HG03565 (cell line): Measurements from ENCODE around the gene NRIP1.
"Not testable (repeated sequence)": the region's sequence is repeated elsewhere in the genome, so short reads cannot be mapped to it uniquely, and the experiment has no call there.

Experiments
- ATAC-seq: cut with Tn5 transposase; IDR thresholded peaks from one replicate; pipeline ENCODE4 v1.9.1; 2021; ENCODE audit warnings: mild to moderate bottlenecking, moderate library complexity; ENCODE audit not compliant: unreplicated experiment

Gene NRIP1

DNA sequence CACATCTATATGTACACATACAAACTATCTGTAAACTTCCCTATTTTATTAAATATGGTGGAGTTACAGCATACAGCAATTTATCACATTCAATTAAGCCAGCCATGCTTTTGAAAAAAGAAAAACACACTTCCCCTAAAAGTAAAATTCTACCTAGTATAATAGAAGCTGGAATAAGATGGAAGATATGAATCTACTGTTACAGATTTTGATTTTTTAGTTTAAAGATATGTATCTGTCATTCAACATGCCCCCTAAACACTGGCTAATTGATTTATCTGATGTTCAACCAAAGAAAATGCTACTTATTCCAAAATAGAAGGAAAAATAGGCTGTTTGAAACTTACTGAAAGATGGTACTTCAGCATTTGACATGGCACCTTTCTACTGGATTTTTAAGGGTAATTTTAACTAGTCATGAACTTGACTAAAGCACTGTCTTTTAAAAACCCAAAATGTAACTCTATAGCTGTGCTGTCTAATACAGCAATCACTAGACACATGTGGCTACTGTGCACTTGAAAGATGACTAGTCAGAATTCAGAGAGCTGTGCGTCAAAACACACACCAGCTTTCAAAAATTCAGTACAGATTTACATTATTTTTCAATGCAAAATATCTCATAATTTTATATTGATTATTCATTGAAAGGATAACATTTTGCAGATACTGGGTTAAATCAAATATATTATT, 25.0 kb downstream of the NRIP1 start:
- ATAC-seq = no peak

DNA sequence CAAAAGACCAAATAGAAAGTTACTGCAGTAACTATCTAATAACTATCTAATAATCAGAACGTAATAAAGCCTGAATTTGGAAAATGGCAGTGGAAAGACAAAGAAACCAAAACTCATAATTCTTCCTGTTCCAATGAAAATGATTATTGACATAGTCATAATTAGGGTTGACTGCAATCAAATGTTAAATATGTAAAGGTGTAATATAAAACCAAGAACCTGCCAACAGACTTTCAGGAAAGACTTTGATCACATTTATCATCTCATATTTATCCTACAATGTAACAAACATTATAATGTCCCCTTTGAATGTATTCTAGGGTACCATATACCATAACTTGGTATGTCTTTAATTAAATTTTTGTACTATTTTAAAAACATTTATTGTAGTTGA, 26.9 kb downstream of the NRIP1 start:
- no peak for ATAC-seq

DNA sequence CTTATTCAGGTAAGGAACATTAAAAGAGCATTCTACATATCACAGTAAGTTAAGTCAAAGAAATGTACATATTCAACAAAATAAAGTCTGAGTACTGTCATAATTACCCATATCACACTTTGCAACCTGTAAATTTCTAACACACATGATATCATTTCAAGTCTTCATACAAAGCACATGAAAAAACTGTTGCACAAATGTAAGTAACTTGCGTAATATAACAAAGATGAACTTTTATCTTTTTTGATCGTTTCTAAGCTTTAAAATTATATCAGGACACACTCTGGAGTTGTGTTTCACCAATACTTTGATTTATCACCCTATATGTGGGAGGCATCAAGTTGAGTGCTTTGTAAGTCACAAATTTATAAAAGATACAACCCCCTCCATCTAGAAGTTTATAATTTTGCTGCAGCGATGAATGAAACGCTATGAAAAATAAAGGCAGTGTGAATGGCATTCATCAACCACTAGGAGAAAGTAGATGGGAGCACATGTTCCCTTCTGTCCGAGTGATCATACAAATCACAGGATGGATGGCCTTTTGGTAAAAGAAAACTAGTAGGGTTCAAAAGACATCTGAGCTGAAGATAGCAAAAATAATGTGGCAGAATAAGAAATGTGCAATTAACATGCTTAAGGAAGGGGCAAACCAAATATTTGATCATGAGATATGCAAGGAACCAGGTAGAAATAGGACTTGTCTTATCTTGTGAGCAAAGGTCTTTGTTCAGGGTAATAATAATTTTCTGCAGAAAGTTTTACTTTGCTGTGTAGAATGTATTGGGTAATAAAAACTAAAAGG, 27.5 kb downstream of the NRIP1 start:
- ATAC-seq = no peak

DNA sequence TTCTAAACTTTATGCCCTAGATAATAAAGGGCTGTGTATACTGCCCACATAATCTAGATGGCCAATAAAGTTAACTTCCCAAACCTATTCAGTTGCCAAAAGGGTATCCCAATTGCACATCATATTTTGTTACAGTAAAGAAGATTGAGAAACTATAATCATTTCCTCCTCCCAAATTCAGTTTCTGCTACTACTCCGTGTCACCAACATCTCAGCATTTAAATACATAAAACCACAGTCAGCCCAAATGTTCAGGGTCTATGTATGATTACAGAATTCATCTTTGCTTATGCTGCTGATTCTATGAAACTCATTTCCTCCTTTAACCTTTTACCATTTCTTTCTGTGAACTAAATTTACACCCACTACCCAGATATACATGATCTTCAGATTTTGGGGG, 28.6 kb downstream of the NRIP1 start:
- ATAC-seq = no peak

DNA sequence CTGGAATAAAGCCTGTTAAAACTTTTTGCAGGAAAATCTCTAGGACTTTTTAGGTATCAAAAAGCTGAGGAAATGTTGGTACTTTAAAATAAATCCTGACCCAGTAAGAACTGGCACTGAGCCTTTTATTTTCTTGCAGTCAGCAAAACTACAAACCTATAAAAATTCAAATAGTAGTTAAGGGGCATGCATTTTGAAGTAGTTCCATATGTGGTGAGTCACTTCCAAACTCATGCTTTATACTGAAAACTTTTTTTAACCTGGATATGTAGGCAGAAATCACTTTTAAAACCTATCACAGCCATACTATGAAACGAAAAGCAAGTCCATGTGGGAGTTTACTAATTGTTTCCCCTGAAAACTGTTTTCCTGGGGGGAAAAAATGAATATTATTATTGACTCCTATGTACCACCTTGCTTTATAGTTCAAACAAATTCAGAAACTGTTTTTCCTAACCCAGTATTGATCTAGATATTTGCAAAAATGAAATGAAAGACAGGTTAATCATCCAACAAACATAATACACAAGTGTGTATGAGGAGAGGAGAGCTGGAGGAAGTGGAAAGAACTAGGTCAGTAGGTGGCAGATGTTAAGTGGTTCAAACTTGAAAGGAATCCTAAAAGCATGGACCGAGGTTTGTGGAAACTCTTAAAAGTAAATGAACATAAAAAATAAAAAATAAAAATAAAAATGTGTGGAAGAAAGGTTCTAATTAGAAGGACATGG, 30.5 kb downstream of the NRIP1 start:
- ATAC-seq = no peak

DNA sequence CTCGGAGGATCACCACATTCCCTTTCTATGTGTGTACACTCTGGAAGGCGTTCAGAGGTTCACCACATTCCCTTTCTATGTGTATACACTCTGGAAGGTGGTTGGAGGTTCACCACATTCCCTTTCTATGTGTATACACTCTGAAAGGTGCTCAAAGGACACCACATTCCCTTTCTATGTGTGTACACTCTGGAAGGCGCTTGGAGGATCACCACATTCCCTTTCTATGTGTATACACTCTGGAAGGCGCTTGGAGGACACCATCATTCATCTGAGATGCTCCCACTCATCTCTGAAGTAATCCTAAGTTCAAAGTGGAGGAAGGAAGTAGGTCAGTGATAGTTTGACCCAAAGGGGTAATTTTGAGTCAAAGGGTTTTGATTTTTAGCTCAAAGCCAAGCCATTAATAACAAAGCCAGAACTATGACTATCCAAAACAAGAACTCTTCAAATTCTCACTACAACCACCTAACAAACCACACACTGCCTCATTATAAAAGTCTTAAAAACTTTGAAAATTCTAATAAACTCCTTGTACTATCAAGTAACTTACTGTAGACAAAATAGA, 32.9 kb downstream of the NRIP1 start:
- ATAC-seq = no peak

DNA sequence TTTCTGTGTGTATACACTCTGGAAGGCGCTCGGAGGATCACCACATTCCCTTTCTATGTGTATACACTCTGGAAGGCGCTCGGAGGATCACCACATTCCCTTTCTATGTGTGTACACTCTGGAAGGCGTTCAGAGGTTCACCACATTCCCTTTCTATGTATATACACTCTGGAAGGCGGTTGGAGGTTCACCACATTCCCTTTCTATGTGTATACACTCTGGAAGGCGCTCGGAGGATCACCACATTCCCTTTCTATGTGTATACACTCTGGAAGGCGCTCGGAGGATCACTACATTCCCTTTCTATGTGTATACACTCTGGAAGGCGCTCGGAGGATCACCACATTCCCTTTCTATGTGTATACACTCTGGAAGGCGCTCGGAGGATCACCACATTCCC, 33.4 kb downstream of the NRIP1 start:
- ATAC-seq = not testable (repeated sequence)

DNA sequence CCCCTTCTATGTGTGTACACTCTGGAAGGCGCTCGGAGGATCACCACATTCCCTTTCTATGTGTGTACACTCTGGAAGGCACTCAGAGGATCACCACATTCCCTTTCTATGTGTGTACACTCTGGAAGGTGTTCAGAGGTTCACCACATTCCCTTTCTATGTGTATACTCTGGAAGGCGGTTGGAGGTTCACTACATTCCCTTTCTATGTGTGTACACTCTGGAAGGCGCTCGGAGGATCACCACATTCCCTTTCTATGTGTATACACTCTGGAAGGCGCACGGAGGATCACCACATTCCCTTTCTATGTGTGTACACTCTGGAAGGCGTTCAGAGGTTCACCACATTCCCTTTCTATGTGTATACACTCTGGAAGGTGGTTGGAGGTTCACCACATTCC, 33.9 kb downstream of the NRIP1 start:
- not testable (repeated sequence) for ATAC-seq

DNA sequence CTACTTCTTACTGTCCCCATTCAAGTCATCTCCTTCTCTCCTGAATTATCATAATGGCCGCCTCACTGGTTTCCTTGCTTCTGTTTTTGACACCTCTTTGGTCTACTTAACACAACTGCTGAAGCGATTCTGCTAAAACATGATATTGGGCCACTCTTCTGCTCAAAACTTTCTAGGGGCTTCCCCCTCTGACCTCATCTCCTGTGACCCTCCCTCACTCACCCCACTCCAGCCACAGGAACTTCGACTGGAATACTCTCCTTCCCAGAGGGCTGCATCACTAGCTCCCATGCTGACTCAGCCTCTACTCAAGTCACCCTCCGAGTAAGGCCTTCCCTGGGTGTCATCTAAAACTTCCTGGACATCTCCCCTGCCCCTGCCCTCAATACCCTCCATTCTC, 35.7 kb downstream of the NRIP1 start:
- ATAC-seq = no peak

DNA sequence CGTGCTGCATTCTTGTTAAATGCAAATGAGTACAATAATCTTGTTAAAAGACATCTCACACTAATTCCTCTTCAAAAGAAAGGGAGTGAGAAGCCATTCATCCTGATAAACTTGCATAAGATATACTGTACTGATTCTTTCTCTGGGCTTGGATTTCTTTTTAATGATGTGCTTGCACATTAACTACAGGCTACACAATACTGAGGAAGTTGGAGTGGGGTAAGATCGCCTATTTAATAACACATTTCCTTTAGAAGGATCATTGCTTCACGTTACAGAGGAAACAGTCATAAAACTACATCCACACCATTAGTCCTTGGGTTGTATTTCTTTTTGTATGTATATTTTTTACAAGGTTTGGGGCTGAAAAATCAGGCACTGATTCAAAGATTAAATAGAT, 36.6 kb downstream of the NRIP1 start:
- ATAC-seq = no peak

DNA sequence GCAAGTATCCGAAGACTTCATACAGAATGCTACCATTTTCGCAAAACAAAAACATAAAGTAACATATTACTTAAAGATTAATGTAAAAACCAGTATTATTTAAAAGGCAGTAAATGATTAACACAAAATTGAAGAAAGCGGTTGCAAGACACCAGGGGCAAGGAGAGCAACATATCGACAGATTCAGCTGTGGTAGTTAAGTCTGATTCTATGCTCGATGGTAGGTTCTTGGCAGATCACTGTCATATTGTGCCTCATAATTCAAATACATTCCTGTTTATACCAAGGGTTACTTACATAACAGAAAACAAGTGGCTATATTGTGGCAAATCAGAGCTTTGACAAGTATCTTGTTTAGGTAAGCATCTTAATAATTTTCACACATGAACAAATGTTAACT, 37.7 kb downstream of the NRIP1 start:
- ATAC-seq = no peak

DNA sequence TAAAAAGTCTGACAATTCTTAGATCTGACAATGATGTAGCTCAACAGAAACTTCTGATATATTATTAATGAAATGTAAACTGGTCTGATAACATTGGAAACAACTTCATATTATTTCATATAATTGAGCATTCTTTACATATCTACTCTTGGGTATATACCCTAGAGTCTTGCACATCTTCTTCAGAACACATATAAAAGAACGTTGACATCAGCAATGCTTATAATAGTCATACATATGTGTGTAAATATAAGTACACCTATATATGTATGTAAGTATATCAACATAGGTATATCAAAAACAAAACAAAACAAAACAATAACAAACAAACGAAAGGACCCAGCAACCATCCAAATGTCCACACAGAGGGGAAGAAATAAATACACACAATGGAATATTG, 38.4 kb downstream of the NRIP1 start:
- ATAC-seq = no peak

DNA sequence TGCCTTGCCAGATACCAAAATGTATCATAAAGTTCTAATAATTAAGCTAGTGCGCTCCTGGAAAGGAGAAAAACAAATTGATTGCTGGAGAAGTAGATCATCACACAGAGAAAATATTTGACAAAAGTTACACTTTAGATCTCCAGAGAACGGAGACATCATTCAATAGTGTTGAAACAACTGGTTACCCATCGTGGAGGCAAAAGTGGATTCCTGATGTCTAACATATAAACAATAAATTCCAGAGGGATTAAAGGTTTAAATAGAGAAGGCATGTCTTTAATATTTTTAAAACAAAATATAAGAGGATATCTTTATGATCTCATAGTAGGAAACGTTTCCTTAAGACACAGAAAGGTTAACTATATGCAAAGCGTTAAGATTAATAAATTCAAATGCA, 41.0 kb downstream of the NRIP1 start:
- ATAC-seq = no peak

DNA sequence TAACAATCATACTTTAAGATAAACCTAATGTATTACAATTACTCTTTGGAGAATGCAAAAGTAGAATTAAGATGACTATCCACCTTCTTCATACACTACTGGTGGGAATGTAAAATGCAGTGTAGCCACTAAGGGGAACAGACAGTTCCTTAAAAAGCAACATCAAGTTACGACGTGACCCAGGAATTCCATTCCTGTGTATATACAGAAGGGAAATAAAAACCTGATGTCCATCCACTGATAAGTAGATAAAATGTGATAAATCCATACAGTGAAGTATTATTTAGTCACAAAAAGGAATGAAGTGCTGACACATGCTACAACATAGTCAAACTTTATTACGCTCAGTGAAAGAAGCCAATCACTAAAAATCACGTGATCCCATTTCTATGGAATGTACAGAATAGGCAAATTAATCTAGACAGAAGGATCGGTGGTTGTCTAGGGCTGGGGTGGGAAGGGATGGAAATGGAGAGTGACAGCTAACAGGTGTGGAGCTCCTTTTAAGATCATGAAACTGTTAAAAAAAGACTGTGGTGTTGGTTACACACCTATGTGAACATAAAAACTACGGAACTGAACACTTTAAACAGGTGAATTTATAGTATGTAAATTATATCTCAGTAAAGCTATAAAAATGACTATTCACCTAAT, 42.1 kb downstream of the NRIP1 start:
- no peak for ATAC-seq

DNA sequence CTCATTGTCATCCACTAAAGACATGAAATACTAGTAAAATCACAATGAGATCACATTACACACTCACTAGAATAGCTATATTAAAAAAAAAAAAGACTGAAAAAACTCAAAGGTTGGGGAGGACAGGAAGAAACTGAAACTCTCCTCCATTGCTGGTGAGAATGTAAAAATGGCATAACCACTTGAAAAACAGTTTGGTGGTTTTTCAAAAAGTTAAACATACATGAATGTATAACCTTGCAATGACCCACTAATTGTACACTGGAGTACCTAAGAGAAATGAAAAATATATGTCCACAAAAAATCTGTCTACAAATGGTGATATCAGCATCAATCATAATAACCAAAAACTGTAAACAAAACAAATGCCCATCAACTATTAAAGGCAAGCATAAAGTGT, 44.0 kb downstream of the NRIP1 start:
- ATAC-seq = no peak

DNA sequence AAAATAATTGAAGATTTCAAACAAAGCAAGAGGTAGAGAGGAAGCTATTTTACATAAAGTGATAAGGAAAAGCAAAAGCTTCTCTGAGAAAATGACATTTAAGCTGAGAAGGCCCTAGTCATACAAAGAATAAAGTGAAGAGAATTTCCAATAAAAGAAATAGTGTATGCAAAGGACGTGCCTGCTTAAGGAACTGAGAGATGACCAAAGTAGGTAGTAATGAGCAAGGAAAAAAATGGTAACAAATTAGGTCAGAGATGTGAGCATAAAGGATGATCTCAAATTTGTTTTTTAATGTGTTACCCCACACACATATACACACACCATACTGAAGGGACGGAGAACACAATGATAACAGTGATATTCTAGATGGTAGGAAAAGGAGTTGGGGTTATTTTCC, 46.4 kb downstream of the NRIP1 start:
- ATAC-seq = no peak

DNA sequence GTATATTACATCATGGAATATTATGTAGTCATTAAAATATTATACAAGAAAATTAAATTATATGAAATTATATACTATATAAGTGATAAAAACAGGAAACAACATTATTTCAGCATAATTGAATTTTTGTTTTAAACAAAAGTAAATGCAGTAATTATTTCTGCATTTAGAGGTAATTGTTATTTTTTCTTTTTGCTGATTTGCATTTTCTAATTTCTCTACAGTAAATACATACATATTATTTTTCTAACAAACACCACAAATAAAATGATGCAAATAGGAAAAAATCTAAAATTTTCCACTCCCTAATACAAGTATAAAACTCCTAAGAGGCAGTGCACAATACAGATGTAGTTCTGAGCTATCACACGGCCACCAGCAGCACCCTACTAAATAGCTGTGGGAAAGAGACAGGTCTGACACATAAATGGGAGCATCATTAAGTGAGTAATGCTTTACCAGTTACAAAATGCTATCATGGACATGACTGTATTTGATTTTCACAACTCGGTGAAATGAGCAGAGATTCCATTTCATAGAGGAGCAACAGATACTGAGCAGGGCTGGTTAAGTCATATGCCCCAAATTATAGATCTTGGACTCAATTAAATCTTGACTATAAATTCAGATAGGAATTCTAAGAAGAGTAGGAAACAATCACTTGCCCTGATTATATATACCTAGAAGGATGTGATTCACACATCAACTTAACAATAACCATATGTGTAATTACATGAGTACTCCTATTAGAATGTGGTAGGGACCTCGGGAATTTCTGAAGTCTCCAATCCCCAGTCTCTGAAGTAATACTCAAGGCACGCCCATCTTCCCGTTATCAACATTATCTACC, 49.0 kb downstream of the NRIP1 start:
- no peak for ATAC-seq

DNA sequence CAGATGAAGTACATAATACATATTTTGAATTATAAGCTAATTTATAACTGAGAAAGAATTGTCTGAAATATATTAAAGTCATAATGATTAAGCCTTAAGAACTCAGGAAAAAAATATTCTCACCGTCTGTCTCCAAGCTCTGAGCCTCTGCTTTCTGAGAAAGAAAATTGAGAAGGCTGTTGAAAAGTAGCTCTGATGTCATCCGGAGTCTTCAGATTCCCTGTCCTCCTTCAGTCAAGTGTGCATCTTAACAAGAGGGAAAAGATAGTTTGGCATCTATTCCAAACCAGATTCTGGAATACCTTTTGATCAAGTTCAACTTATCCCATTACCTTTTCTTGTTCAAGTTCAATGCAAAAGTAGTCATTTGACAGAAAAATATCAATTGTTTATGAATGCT, 50.6 kb downstream of the NRIP1 start:
- no peak for ATAC-seq

DNA sequence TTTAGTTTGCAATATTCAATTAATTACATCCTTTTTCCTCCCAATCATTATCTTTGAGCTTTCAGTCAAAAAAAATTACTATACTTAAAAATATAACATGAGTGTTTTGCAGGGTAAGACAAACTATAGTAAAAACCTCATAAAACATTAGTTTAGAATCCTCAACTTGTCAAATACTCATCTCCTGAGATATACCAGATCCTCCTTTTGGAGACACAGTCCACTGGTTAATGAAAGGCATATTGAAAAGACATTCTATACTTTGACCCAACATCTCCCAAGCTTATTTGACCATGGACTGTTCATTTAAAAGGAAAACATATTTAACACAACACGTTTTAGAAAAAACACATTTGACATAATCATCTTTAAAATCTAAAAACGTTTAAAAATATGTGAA, 52.8 kb downstream of the NRIP1 start:
- no peak for ATAC-seq

DNA sequence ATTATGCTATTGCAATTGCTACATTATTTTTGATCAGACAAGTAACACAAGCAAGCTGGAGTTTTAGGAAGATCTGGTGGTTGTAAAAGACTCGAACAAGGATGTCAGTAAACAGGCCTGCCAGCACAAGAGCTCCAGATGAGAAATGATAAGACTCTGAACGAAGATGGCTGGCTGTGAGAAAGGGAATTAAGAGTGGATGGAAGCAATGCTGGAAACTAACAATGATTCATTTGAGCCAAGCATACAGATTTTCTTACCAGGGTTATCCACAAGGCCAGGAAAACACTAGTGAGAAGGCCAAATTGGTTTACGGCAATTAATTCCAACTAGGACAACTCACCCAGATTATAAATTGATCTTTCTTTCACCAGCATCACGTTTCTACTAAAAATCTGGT, 54.2 kb downstream of the NRIP1 start:
- no peak for ATAC-seq
